ENCODE measurements around the gene GOLGA2.
"Not testable (repeated sequence)": the region's sequence is repeated elsewhere in the genome, so short reads cannot be mapped to it uniquely, and the experiment has no call there.

GOLGA2 gene

GRCh38 chr9:128242124-128242523 is 33.7 kb downstream of the GOLGA2 start:
- no peak for DNase-seq (ENCODE audit: low read depth)

GRCh38 chr9:128233817-128234406 is 41.9 kb downstream of the GOLGA2 start:
- no peak for DNase-seq (ENCODE audit: low read depth)

GRCh38 chr9:128232528-128233428 is 43.0 kb downstream of the GOLGA2 start:
- no peak for DNase-seq (ENCODE audit: low read depth)

- no peak for DNase-seq (ENCODE audit: low read depth)
Observed at GRCh38 chr9:128231638-128232527, 43.9 kb downstream of the GOLGA2 start.

- DNase-seq (ENCODE audit: low read depth), result not testable (repeated sequence)
Observed at GRCh38 chr9:128230897-128231296, 44.9 kb downstream of the GOLGA2 start.

- DNase-seq (ENCODE audit: low read depth), result no peak
Observed at GRCh38 chr9:128226412-128226801, 49.4 kb downstream of the GOLGA2 start.

GRCh38 chr9:128225770-128226411 is 49.9 kb downstream of the GOLGA2 start:
- DNase-seq (ENCODE audit: low read depth), result no peak

- no peak for DNase-seq (ENCODE audit: low read depth)
Observed at GRCh38 chr9:128224877-128225276, 50.9 kb downstream of the GOLGA2 start.

- DNase-seq (ENCODE audit: low read depth), result no peak
Observed at GRCh38 chr9:128222880-128223670, 52.7 kb downstream of the GOLGA2 start.

- no peak for DNase-seq (ENCODE audit: low read depth)
Observed at GRCh38 chr9:128222026-128222425, 53.8 kb downstream of the GOLGA2 start.

- no peak for DNase-seq (ENCODE audit: low read depth)
Observed at GRCh38 chr9:128219831-128220230, 56.0 kb downstream of the GOLGA2 start.

- peak; percentile 57 for DNase-seq (ENCODE audit: low read depth)
Observed at GRCh38 chr9:128218518-128219389, 57.1 kb downstream of the GOLGA2 start.

GRCh38 chr9:128218172-128218517 is 57.7 kb downstream of the GOLGA2 start:
- no peak for DNase-seq (ENCODE audit: low read depth)

- no peak for DNase-seq (ENCODE audit: low read depth)
Observed at GRCh38 chr9:128216781-128217553, 58.8 kb downstream of the GOLGA2 start.

- DNase-seq (ENCODE audit: low read depth), result peak; percentile 22
Observed at GRCh38 chr9:128215491-128216409, 60.1 kb downstream of the GOLGA2 start.

GRCh38 chr9:128214571-128215490 is 61.0 kb downstream of the GOLGA2 start:
- DNase-seq (ENCODE audit: low read depth), result no peak

Data from non-pigmented ciliary epithelial cell (primary cell).